Ureter (tissue), 1 donor: ENCODE measurements around the gene PRKAB2. TPM values are rescaled to one million over a fixed set of nuclear protein-coding genes. Genes with fewer than 3 reads are reported as not detected.
"Not testable (repeated sequence)": the region's sequence is repeated elsewhere in the genome, so short reads cannot be mapped to it uniquely, and the experiment has no call there.

ENCODE experiments used
- DNase-seq: peaks from one replicate; pipeline ENCODE4 v3.0.0-alpha.2; 2020; ENCODE audit warnings: low spot score
- total RNA-seq: library from RNA; stranded (reverse); gene quantifications from one replicate; pipeline ENCODE4 v1.2.4, GENCODE V29; 2023
- donor health status: DM: yes; HTN: yes; CAD: no.

The PRKAB2 gene
- 14.4 TPM for total RNA-seq

DNA sequence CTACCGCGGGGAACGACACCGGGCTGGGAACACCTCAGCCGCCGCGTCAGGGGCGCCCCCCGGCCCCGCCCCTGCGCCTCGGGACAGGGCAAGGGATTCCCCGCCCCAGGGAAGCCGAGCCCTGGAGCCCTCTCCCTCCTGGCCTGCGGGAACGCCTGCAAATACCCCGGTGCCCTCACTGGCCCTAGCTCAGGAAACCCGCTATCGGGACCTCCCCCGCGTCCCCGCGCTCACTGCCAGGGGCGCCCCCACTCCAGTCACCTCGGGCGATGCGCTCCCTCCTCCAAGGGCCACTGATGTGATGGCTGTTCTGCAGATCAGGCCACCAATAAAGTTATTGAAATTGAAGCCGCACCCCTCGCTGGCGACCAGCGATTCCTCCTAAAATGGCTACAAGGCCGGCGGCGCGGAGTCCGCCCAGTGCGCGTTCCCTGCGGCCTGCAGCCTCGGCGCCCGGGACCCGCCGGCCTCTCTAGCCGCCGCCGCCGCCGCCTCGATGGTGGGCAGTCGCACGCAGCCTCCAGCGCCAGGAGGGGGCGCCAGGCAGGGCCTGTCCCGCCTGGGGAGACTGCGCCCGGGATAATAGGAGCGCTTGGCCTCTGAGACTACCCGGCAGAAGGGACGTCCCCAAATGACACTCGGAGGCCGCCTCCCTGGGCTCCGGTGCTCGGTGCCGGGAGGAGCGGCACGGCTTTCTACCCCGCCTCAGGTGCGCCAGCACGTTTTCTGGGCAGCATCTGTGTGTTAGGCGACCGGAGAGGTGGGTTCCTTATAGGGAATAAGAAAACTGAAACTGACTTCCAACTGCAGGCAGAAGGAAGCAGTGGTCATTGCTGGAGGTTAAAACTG is at the start of gene PRKAB2:
Gene PRKAB2 (minus strand): TSS at position 303 of the 849 bp plus-strand sequence. CDS start 326 bp downstream, outside the sequence.
- peak; percentile 97 for DNase-seq

DNA sequence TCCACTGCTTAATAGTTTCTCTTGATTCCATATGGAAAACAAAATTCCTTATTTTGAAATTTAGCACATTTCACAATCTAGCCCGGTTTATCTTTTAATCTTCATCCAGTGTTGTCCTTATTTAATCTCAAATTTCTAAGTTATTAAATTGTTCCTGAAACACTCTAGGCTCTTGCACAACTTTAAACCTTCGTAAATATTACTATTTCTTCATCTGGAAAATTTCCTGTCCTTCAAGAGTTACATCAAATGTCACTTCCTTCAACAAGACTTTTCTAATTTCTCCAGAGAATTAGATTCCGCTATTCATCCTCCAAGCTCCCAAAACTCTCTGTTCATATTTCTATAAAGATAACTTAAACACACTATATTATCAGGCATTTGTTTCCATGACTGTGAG is 46.3 kb upstream of the PRKAB2 start:
- DNase-seq, result no peak

GRCh38 chr1:147217141-147217540 is 44.9 kb upstream of the PRKAB2 start:
- DNase-seq, result no peak

DNA sequence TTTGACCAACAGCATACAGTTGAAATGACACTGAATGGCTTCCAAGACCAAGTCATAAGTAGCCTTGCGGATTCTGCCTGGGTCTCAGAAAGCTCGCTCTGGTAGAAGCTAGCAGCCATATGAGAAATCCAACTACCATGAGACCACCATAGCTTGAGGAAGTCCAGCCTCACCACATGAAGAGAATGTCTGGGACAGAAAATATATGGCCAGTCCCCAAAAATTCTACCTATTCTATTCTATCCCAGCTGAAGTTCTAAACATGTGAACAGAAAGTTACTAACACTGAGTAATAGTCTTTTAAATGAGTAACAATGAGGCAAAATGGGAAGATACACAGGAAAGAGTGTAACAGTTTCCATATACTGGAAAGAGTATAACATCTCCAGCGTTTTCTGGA is 43.9 kb upstream of the PRKAB2 start:
- no peak for DNase-seq

- DNase-seq, result no peak
Observed at GRCh38 chr1:147215540-147215916, 43.3 kb upstream of the PRKAB2 start.

DNA sequence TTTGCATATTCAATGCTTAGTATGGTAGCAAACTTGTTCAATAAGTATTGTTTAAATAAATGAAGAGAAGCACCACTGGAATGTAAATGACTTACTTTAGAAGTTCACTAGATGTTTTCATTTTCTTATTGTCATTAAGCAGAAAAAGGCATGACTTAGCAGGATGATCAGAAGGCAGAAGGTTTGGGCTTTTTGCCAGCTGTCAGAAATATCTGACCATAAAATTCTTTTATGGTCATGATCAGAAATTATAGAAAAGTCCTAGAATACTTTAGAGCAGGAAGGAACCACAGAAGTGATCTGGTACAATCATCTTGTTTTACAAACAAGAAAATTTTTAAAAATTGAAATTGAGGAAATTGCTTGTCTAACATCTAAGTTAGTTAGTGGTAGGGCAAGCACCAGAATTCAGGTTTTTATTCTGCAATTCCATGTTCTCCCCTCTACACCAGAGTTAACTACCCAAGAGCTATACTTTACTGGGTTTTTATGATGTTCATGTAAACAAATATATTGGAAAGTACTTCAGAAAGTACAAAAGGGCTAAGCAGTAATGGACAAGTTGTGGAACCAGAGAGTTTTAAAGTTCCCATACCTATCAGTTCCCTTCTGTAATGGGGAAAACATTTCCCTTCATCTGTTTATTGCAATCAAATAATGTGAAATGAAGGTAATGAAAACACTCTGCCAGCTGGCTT is 42.7 kb upstream of the PRKAB2 start:
- DNase-seq, result no peak

- DNase-seq, result no peak
Observed at GRCh38 chr1:147214325-147214724, 42.1 kb upstream of the PRKAB2 start.

- DNase-seq, result no peak
Observed at GRCh38 chr1:147213271-147213670, 41.0 kb upstream of the PRKAB2 start.

- no peak for DNase-seq
Observed at GRCh38 chr1:147211577-147211976, 39.3 kb upstream of the PRKAB2 start.

DNA sequence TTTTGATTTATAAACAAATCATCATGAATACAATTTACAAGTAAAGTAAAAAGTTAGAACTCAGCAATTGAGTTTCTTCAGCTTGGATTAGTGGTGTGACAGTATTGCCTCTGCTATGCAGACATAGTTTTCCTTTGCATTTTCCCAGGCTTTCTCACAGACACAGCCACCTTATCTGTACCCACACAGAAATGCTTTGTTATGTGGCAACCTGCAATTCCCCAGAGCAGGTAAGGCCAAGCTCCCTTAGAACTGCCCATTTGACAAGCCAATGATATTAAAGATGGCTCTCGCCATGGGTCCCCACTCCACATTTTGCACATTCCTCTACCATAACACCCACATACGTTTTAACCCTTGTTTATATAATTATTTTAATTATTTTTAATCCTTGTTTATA is 38.7 kb upstream of the PRKAB2 start:
- DNase-seq, result no peak

DNA sequence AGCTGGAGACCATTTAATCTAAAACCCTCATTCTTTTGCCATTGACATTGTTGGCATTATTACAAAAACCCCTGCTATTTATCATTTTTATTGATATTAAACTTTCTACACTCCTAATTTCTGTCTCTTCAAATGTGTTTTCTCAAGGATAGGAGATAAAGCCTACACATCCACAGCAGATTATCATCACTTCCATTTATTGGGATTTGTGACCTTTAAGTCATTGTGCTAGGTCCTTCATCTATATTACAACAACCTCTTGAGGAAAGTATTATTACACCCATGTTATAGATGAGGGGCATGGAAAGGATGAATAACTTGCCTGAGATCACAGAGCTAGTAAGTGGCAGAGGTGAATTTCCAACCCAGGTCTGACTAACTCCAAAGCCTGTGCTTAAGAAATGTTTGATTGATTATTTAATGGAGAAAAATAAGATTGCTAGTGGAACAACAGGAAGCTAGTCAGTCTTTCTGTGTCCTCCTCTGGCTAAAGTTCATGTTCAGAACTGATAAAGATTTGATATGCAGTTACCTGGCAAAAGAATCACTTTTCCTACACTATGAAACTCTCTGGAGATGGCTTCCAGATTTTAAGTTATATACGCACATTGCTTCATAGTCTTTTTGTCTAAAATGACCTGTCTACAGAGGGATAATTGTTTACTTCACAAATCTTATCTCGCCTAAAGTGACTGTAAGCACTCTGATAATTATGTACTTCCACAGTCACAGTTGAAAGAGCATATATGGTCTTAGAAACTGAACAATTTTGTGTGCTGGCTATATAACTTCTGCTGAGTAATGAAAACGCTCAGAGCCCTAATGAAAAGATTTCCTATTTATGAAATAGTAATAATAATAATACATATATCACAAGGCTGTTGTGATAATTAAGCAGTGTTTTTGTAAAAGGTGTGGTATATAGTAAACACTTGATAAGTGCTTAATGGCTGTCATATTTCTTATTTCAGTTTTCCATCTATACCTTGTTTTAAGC is 37.9 kb upstream of the PRKAB2 start:
- no peak for DNase-seq

GRCh38 chr1:147208619-147209018 is 36.3 kb upstream of the PRKAB2 start:
- DNase-seq, result no peak

DNA sequence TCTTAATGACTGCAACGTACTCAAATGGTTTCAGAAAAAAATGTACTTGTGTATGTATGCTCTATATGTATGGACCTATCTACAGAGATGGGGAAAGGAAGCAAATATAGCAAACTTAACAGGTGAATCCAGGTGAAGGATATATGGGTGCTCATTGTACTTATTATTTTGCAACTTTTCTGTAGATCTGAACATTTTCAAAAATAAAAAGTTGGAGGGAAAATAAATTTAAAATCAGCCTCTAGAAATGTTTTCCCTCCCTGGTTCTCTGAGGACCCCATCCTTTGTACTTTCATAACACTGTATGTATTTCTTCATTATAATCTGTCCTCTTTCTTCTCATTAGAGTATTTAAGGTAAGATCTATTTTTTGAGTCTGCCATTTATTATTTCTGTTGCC is 34.9 kb upstream of the PRKAB2 start:
- DNase-seq, result no peak

GRCh38 chr1:147204080-147204479 is 31.8 kb upstream of the PRKAB2 start:
- DNase-seq, result no peak

- DNase-seq, result no peak
Observed at GRCh38 chr1:147202576-147202975, 30.3 kb upstream of the PRKAB2 start.

- no peak for DNase-seq
Observed at GRCh38 chr1:147201786-147202185, 29.5 kb upstream of the PRKAB2 start.

DNA sequence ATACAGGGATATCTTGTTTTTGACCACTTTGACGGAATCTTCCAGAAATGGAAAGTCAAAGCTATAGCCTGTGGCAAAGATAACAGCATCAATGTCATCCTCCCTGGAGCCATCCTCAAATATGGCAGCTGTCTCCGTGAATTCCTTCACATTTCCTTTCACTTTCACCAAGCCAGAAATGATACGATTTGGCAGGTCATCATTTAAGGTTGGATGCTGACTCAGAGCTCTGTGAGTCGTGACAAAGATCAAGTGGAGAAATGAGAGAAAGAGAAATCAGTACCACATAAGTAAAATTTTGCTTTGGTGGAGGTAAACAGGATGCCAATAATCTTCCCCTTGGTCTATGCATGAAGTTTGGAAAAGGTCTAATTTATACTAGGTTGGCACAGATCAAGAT is 29.0 kb upstream of the PRKAB2 start:
- DNase-seq, result no peak

DNA sequence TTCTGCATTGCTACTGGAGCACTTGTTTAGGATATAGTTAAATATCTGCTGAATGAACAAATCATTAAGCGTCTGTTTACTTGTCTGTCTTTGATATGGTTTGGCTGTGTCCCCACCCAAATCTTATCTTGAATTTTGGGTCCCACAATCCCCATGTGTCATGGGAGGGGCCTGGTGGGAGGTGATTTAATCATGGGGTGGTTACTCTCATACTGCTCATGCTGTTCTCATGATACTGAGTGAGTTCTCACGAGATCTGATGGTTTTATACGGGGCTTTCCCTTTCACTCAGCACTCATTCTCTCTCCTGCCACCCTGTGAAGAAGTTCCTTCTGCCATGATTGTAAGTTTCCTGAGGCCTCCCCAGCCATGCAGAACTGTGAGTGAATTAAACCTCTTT is 25.1 kb upstream of the PRKAB2 start:
- not testable (repeated sequence) for DNase-seq

DNA sequence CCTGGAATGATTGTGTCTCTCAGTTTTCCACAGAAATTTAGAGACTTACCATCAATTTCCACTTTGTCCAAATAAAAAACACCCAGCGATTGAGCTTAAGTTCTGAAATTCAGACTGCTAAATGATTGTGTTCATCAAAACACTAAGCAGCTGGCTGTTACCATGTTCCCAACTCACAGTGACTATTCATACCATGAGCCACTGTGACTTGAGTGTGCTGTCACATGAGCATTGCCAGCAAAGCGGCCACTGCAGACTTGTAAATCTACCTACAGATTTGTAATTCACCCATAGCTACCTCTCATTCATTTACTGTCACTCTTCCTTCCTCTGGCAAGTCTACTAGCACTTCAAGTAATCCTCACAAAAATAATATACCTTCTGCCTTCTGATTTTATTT is 17.2 kb upstream of the PRKAB2 start:
- DNase-seq, result no peak

DNA sequence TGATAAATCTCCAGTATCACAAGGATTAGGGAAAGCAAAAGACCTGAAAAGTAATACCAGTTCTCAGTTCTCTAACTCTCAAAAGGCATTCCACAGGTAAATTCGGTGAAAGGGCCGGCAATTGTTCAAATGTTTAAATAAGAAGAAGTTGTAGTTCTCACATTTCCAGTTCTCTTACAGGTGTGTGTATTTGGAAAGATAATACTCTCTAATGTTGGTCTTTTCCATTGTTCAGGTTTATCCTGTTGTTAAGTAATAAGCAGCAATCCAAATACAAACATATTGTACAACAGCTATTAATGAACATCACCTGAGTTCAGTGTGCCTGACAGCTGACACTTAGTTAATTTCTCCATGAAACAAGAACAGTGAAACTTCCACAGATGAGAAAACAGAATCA is 13.2 kb upstream of the PRKAB2 start:
- DNase-seq, result no peak

DNA sequence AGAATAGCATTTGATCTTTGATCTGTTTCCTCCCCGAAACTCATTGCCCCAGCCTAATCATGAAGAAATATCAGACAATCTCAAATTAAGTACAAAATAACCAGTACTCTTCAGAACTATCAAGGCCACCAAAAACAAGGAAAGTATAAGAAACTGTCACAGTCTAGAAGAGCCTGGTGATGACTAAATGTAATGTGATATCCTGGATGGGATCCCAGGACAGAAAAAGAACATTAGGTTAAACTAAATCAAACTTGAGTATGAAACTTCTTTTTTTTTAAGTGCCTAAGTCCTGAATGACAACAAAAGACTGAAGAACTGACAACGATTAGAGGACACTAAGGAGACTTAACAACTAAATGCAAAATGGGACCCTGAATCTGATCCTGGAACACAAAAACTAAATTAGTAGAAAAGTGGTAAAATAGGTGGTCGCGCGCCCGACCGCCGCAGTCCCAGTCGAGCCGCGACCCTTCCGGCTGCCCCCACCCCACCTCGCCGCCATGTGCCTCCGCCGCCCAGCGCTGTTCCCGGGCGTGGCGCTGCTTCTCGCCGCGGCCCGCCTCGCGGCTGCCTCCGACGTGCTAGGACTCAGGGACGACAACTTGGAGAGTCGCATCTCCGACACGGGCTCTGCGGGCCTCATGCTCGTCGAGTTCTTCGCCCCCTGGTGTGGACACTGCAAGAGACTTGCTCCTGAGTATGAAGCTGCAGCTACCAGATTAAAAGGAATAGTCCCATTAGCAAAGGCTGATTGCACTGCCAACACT is 5.5 kb upstream of the PRKAB2 start:
- DNase-seq, result no peak
